HepG2 (cell line): ENCODE results near the gene MPC2.

Experiments
- ATF3 ChIP-seq: sonication (generic); formaldehyde crosslinking; IDR thresholded peaks from 2 replicates; pipeline ENCODE4 v1.4.0; 2020; ENCODE audit warnings: missing genetic modification reagents
- CEBPB ChIP-seq: IDR thresholded peaks from 2 replicates; pipeline ENCODE4 v1.6.1; 2011; ENCODE audit warnings: low read depth, low read length, improper control_type of control experiment, borderline replicate concordance
- DR1 ChIP-seq: sonication (generic); formaldehyde crosslinking; IDR thresholded peaks from 2 replicates; pipeline ENCODE4 v1.8.0; 2021; ENCODE audit warnings: mild to moderate bottlenecking, missing genetic modification reagents, inconsistent platforms
- ESRRA ChIP-seq: sonication (generic); formaldehyde crosslinking; IDR thresholded peaks from 2 replicates; pipeline ENCODE4 v1.5.1; 2020; ENCODE audit warnings: mild to moderate bottlenecking, low read depth, missing genetic modification reagents
- KDM1A ChIP-seq: IDR thresholded peaks from 2 replicates; pipeline ENCODE4 v1.6.1; 2016; ENCODE audit warnings: missing compliant biosample characterization
- POLR2A ChIP-seq, 2 experiments: IDR thresholded peaks; 2 replicates each; pipeline ENCODE4 v1.6.1; 2011; ENCODE audit warnings: low read depth in 2 of 2, low read length in 2 of 2, mild to moderate bottlenecking in 1 of 2, moderate library complexity in 1 of 2; ENCODE audit not compliant: insufficient read depth in 1 of 2
- STAT6 ChIP-seq: sonication (generic); formaldehyde crosslinking; IDR thresholded peaks from 2 replicates; pipeline ENCODE4 v1.4.0; 2020; ENCODE audit warnings: missing genetic modification reagents, mild to moderate bottlenecking, borderline replicate concordance
- ZBTB20 ChIP-seq: sonication (generic); formaldehyde crosslinking; IDR thresholded peaks from 2 replicates; pipeline ENCODE4 v1.8.1; 2023; ENCODE audit warnings: missing genetic modification reagents, low read depth, mild to moderate bottlenecking, borderline replicate concordance
- ZNF639 ChIP-seq: conservative IDR thresholded peaks from 2 replicates; pipeline ENCODE4 v1.6.1; 2018; ENCODE audit warnings: missing genetic modification reagents
- ZNF687 ChIP-seq: sonication (generic); formaldehyde crosslinking; IDR thresholded peaks from 2 replicates; pipeline ENCODE4 v1.5.1; 2020; ENCODE audit warnings: mild to moderate bottlenecking, missing genetic modification reagents, moderate library complexity
- ZNF800 ChIP-seq: sonication (generic); formaldehyde crosslinking; IDR thresholded peaks from 2 replicates; pipeline ENCODE4 v1.4.0; 2020; ENCODE audit warnings: missing genetic modification reagents
- TF ChIP-seq, protein P1 (sequence below): sonication (generic); formaldehyde crosslinking; IDR thresholded peaks from 2 replicates; pipeline ENCODE4 v1.8.1; 2022; ENCODE audit warnings: low read depth, mild to moderate bottlenecking, missing genetic modification reagents

GRCh38 chr1:167977245-167977644, 40.4 kb upstream of the MPC2 start:
- TF ChIP-seq ESRRA (no peak), STAT6 (no peak), DR1 (CRISPR knock-in tag) (no peak), ZBTB20 (CRISPR knock-in tag) (no peak), ZNF800 (no peak), ZNF639 (no peak), ATF3 (CRISPR knock-in tag) (no peak), ZNF687 (CRISPR knock-in tag) (no peak), CEBPB (no peak), POLR2A (IDR thresholded peaks at IDR 0.05; ENCODE audit: insufficient read depth in 1 of 2, low read depth in 2 of 2, low read length in 2 of 2) (no peak), KDM1A (CRISPR knock-in tag) (no peak)
- TF ChIP-seq, protein P1, sequence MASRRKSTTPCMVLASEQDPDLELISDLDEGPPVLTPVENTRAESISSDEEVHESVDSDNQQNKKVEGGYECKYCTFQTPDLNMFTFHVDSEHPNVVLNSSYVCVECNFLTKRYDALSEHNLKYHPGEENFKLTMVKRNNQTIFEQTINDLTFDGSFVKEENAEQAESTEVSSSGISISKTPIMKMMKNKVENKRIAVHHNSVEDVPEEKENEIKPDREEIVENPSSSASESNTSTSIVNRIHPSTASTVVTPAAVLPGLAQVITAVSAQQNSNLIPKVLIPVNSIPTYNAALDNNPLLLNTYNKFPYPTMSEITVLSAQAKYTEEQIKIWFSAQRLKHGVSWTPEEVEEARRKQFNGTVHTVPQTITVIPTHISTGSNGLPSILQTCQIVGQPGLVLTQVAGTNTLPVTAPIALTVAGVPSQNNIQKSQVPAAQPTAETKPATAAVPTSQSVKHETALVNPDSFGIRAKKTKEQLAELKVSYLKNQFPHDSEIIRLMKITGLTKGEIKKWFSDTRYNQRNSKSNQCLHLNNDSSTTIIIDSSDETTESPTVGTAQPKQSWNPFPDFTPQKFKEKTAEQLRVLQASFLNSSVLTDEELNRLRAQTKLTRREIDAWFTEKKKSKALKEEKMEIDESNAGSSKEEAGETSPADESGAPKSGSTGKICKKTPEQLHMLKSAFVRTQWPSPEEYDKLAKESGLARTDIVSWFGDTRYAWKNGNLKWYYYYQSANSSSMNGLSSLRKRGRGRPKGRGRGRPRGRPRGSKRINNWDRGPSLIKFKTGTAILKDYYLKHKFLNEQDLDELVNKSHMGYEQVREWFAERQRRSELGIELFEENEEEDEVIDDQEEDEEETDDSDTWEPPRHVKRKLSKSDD (CRISPR knock-in tag): no peak
